ENCODE results near the gene CNNM2. TPM values are rescaled to one million over a fixed set of nuclear protein-coding genes. Genes with fewer than 3 reads are reported as not detected.
A peak's percentile ranks its signal among the peaks of the same experiment; 100 is the strongest.
"Not testable (repeated sequence)": the region's sequence is repeated elsewhere in the genome, so short reads cannot be mapped to it uniquely, and the experiment has no call there.

Gene CNNM2
- total RNA-seq, 2 experiments from 2014 or later, result 8.0 to 10.1 TPM

- H3K27me3 Mint-ChIP-seq, result no peaks in the 10 kb centered on the region
- ATAC-seq (no peak), DNase-seq (no peak)
- CTCF ChIA-PET, result no interaction called here
- H3K27ac Mint-ChIP-seq, result no peak overlapping the region
- no peak overlapping the region for H3K4me3 Mint-ChIP-seq
- no peaks in the 10 kb centered on the region for H3K36me3 Mint-ChIP-seq
- no peaks in the 10 kb centered on the region for H3K9me3 Mint-ChIP-seq (ENCODE audit: low read depth)
- H3K4me1 Mint-ChIP-seq, result peaks cover 2% of the 10 kb centered on the region
Observed at GRCh38 chr10:102988404-102989314, 70.6 kb downstream of the CNNM2 start.

- H3K27me3 Mint-ChIP-seq, result no peaks in the 10 kb centered on the region
- no peak overlapping the region for H3K4me3 Mint-ChIP-seq
- peak overlapping the region; percentile 58 for H3K27ac Mint-ChIP-seq
- peaks cover 24% of the 10 kb centered on the region for H3K4me1 Mint-ChIP-seq
- CTCF ChIA-PET, result interaction anchor here (1.2 kb wide), 1 partner anchor 11 kb away, joined by 3 read pairs; no protein-coding TSS in a partner anchor
- DNase-seq, result peak; percentile 49
- peak; percentile 71 for ATAC-seq
- peaks cover 4% of the 10 kb centered on the region for H3K36me3 Mint-ChIP-seq
- H3K9me3 Mint-ChIP-seq (ENCODE audit: low read depth), result no peaks in the 10 kb centered on the region
Observed at GRCh38 chr10:102994531-102995295, 76.6 kb downstream of the CNNM2 start.

GRCh38 chr10:102996876-102997275 is 78.8 kb downstream of the CNNM2 start:
- peaks cover 24% of the 10 kb centered on the region for H3K4me1 Mint-ChIP-seq
- no peak overlapping the region for H3K27ac Mint-ChIP-seq
- no peaks in the 10 kb centered on the region for H3K27me3 Mint-ChIP-seq
- no peak for ATAC-seq
- no peak overlapping the region for H3K4me3 Mint-ChIP-seq
- DNase-seq, result no peak
- CTCF ChIA-PET, result interaction anchor here (0.8 kb wide), 1 partner anchor 223 kb away, joined by 3 read pairs; no protein-coding TSS in a partner anchor
- no peaks in the 10 kb centered on the region for H3K9me3 Mint-ChIP-seq (ENCODE audit: low read depth)
- H3K36me3 Mint-ChIP-seq, result peaks cover 4% of the 10 kb centered on the region

- Mint-ChIP-seq H3K27me3 (no peaks in the 10 kb centered on the region), H3K4me3 (no peak overlapping the region), H3K36me3 (peaks cover 4% of the 10 kb centered on the region), H3K4me1 (peaks cover 24% of the 10 kb centered on the region), H3K9me3 (ENCODE audit: low read depth) (no peaks in the 10 kb centered on the region), H3K27ac (no peak overlapping the region)
- DNase-seq (no peak), ATAC-seq (no peak)
- CTCF ChIA-PET, result interaction anchor here (0.9 kb wide), 1 partner anchor 80 kb away, joined by 3 read pairs; the partner anchor contains the start of gene CNNM2
Observed at GRCh38 chr10:102997998-102998397, 79.9 kb downstream of the CNNM2 start.

- CTCF ChIA-PET, result no interaction called here
- Mint-ChIP-seq H3K27ac (no peak overlapping the region), H3K4me3 (no peak overlapping the region), H3K4me1 (peaks cover 24% of the 10 kb centered on the region), H3K27me3 (no peaks in the 10 kb centered on the region), H3K9me3 (ENCODE audit: low read depth) (no peaks in the 10 kb centered on the region), H3K36me3 (peaks cover 4% of the 10 kb centered on the region)
- DNase-seq, result no peak
- ATAC-seq, result no peak
Observed at GRCh38 chr10:102998399-102998907, 80.4 kb downstream of the CNNM2 start.

- ATAC-seq; H3K27me3 Mint-ChIP-seq; DNase-seq; H3K27ac Mint-ChIP-seq; H3K36me3 Mint-ChIP-seq; CTCF ChIA-PET; H3K4me3 Mint-ChIP-seq; H3K9me3 Mint-ChIP-seq (ENCODE audit: low read depth): not testable (repeated sequence)
- H3K4me1 Mint-ChIP-seq, result peaks cover 14% of the 10 kb centered on the region
Observed at GRCh38 chr10:103000050-103000449, 82.0 kb downstream of the CNNM2 start.

GRCh38 chr10:103007017-103007416 is 88.9 kb downstream of the CNNM2 start:
- H3K4me1 Mint-ChIP-seq, result no peaks in the 10 kb centered on the region
- peaks cover 3% of the 10 kb centered on the region for H3K9me3 Mint-ChIP-seq (ENCODE audit: low read depth)
- peaks cover 5% of the 10 kb centered on the region for H3K36me3 Mint-ChIP-seq
- CTCF ChIA-PET, result interaction anchor here (0.9 kb wide), 1 partner anchor 22 kb away, joined by 4 read pairs; no protein-coding TSS in a partner anchor
- no peaks in the 10 kb centered on the region for H3K27me3 Mint-ChIP-seq
- no peak overlapping the region for H3K27ac Mint-ChIP-seq
- ATAC-seq, result no peak
- no peak for DNase-seq
- no peak overlapping the region for H3K4me3 Mint-ChIP-seq

- no peaks in the 10 kb centered on the region for H3K4me1 Mint-ChIP-seq
- no peaks in the 10 kb centered on the region for H3K27me3 Mint-ChIP-seq
- no peaks in the 10 kb centered on the region for H3K9me3 Mint-ChIP-seq (ENCODE audit: low read depth)
- DNase-seq (no peak), ATAC-seq (no peak)
- H3K27ac Mint-ChIP-seq, result no peak overlapping the region
- H3K4me3 Mint-ChIP-seq, result no peak overlapping the region
- CTCF ChIA-PET, result interaction anchor here (1.3 kb wide), 1 partner anchor 22 kb away, joined by 3 read pairs; no protein-coding TSS in a partner anchor
- H3K36me3 Mint-ChIP-seq, result no peaks in the 10 kb centered on the region
Observed at GRCh38 chr10:103013416-103013815, 95.3 kb downstream of the CNNM2 start.

- no peak for ATAC-seq
- H3K4me3 Mint-ChIP-seq, result no peak overlapping the region
- H3K27me3 Mint-ChIP-seq, result no peaks in the 10 kb centered on the region
- H3K4me1 Mint-ChIP-seq, result no peaks in the 10 kb centered on the region
- H3K9me3 Mint-ChIP-seq (ENCODE audit: low read depth), result no peaks in the 10 kb centered on the region
- no peak for DNase-seq
- CTCF ChIA-PET, result no interaction called here
- H3K27ac Mint-ChIP-seq, result no peak overlapping the region
- no peaks in the 10 kb centered on the region for H3K36me3 Mint-ChIP-seq
Observed at GRCh38 chr10:103019425-103019824, 101.3 kb downstream of the CNNM2 start.

- H3K27ac Mint-ChIP-seq, result no peak overlapping the region
- H3K36me3 Mint-ChIP-seq, result no peaks in the 10 kb centered on the region
- no peaks in the 10 kb centered on the region for H3K27me3 Mint-ChIP-seq
- no peak for DNase-seq
- no peak for ATAC-seq
- H3K4me1 Mint-ChIP-seq, result no peaks in the 10 kb centered on the region
- no peaks in the 10 kb centered on the region for H3K9me3 Mint-ChIP-seq (ENCODE audit: low read depth)
- H3K4me3 Mint-ChIP-seq, result no peak overlapping the region
- CTCF ChIA-PET, result no interaction called here
Observed at GRCh38 chr10:103021150-103021899, 103.2 kb downstream of the CNNM2 start.

GRCh38 chr10:103021900-103022293 is 103.8 kb downstream of the CNNM2 start:
- no peak for ATAC-seq
- Mint-ChIP-seq H3K27me3 (no peaks in the 10 kb centered on the region), H3K4me3 (no peak overlapping the region), H3K4me1 (no peaks in the 10 kb centered on the region), H3K27ac (no peak overlapping the region), H3K9me3 (ENCODE audit: low read depth) (no peaks in the 10 kb centered on the region), H3K36me3 (no peaks in the 10 kb centered on the region)
- CTCF ChIA-PET, result no interaction called here
- DNase-seq, result no peak

- no peak for ATAC-seq
- no peak for DNase-seq
- H3K27me3 Mint-ChIP-seq, result no peaks in the 10 kb centered on the region
- no peaks in the 10 kb centered on the region for H3K9me3 Mint-ChIP-seq (ENCODE audit: low read depth)
- no peaks in the 10 kb centered on the region for H3K36me3 Mint-ChIP-seq
- no peaks in the 10 kb centered on the region for H3K4me1 Mint-ChIP-seq
- H3K4me3 Mint-ChIP-seq, result no peak overlapping the region
- no peak overlapping the region for H3K27ac Mint-ChIP-seq
- CTCF ChIA-PET, result no interaction called here
Observed at GRCh38 chr10:103025696-103026095, 107.6 kb downstream of the CNNM2 start.

GRCh38 chr10:103038570-103038969 is 120.5 kb downstream of the CNNM2 start:
- H3K4me1 Mint-ChIP-seq, result no peaks in the 10 kb centered on the region
- no peaks in the 10 kb centered on the region for H3K9me3 Mint-ChIP-seq (ENCODE audit: low read depth)
- CTCF ChIA-PET, result no interaction called here
- no peak for ATAC-seq
- H3K27ac Mint-ChIP-seq, result no peak overlapping the region
- H3K36me3 Mint-ChIP-seq, result no peaks in the 10 kb centered on the region
- no peak overlapping the region for H3K4me3 Mint-ChIP-seq
- H3K27me3 Mint-ChIP-seq, result no peaks in the 10 kb centered on the region
- DNase-seq, result no peak
